ENCODE data around the gene PSMD14.

The PSMD14 gene

GRCh38 chr2:161420406-161421074, 112.3 kb downstream of the PSMD14 start:
- DNase-seq, result no peak

GRCh38 chr2:161421686-161422085, 113.5 kb downstream of the PSMD14 start:
- no peak for DNase-seq

- DNase-seq, result no peak
Measured at GRCh38 chr2:161422816-161423403, 114.7 kb downstream of the PSMD14 start.

GRCh38 chr2:161423421-161424393, 115.5 kb downstream of the PSMD14 start:
- no peak for DNase-seq

GRCh38 chr2:161424394-161424769, 116.2 kb downstream of the PSMD14 start:
- no peak for DNase-seq

- DNase-seq, result no peak
Measured at GRCh38 chr2:161424891-161425727, 116.9 kb downstream of the PSMD14 start.

- no peak for DNase-seq
Measured at GRCh38 chr2:161425728-161426454, 117.7 kb downstream of the PSMD14 start.

- no peak for DNase-seq
Measured at GRCh38 chr2:161426455-161426921, 118.3 kb downstream of the PSMD14 start.

GRCh38 chr2:161426922-161427663, 118.9 kb downstream of the PSMD14 start:
- DNase-seq, result peak; percentile 43

- DNase-seq, result no peak
Measured at GRCh38 chr2:161427664-161428587, 119.7 kb downstream of the PSMD14 start.

GRCh38 chr2:161430386-161430785, 122.2 kb downstream of the PSMD14 start:
- no peak for DNase-seq

- no peak for DNase-seq
Measured at GRCh38 chr2:161432107-161432506, 123.9 kb downstream of the PSMD14 start.

- no peak for DNase-seq
Measured at GRCh38 chr2:161434118-161434517, 125.9 kb downstream of the PSMD14 start.

- peak; percentile 88 for DNase-seq
Measured at GRCh38 chr2:161436411-161436810, 128.2 kb downstream of the PSMD14 start.

- DNase-seq, result no peak
Measured at GRCh38 chr2:161438598-161438997, 130.4 kb downstream of the PSMD14 start.

GRCh38 chr2:161445097-161445496, 136.9 kb downstream of the PSMD14 start:
- no peak for DNase-seq

- no peak for DNase-seq
Measured at GRCh38 chr2:161448431-161448830, 140.2 kb downstream of the PSMD14 start.

Data from fibroblast of skin of scalp (primary cell).